CD4-positive, alpha-beta T cell (primary cell): ENCODE results near the gene NAT10. TPM values are rescaled to one million over a fixed set of nuclear protein-coding genes. Genes with fewer than 3 reads are reported as not detected.

Experiments used
- ATAC-seq: fragments of 200-7000 bp; cut with Tn5 transposase; one replicate; pipeline ENCODE4 v1.10.0; 2022; ENCODE audit warnings: mild to moderate bottlenecking; ENCODE audit not compliant: poor library complexity
- CTCF ChIA-PET: fragments of 350-600 bp; sonication (Branson Sonifier 250); formaldehyde crosslinking; loops from one replicate; lab custom pipeline; 2021; ENCODE audit warnings: antibody characterized with exemption, inconsistent platforms; lab: Charles Lee
- POLR2A ChIA-PET: fragments of 350-600 bp; sonication (Branson Sonifier 250); formaldehyde crosslinking; loops from one replicate; lab custom pipeline; 2021; ENCODE audit warnings: antibody characterized with exemption, inconsistent platforms; lab: Charles Lee
- DNase-seq, 14 experiments: peaks; one replicate each; pipeline ENCODE4 v3.0.0-alpha.2; 2013 to 2020; ENCODE audit warnings: mixed read lengths in 2 of 14
- H3K27ac ChIP-seq, 2 donors: one replicate each; pipeline versions ENCODE4 v1.5.1 to v1.7.0; 2013; ENCODE audit warnings: low read length in 2 of 2, low read depth in 1 of 2, mild to moderate bottlenecking in 1 of 2
- H3K27me3 ChIP-seq, 2 experiments: 1 replicate in 1 of 2; 2 replicates in 1 of 2; pipeline versions ENCODE4 v1.6.1 to v1.7.0; 2013; ENCODE audit warnings: low read length in 2 of 2, control low read depth in 1 of 2, mild to moderate bottlenecking in 1 of 2, moderate library complexity in 1 of 2; ENCODE audit not compliant: insufficient read depth in 2 of 2, control insufficient read depth in 1 of 2
- H3K36me3 ChIP-seq: one replicate; pipeline ENCODE4 v1.6.1; 2013; ENCODE audit warnings: low read length, control low read depth; ENCODE audit not compliant: insufficient read depth
- H3K4me1 ChIP-seq: one replicate; pipeline ENCODE4 v1.6.1; 2013; ENCODE audit warnings: low read length, control low read depth; ENCODE audit not compliant: insufficient read depth
- H3K4me3 ChIP-seq: one replicate; pipeline ENCODE4 v1.5.1; 2013; ENCODE audit warnings: mild to moderate bottlenecking, low read length, moderate library complexity
- H3K9me3 ChIP-seq, 2 experiments: 1 replicate in 1 of 2; 2 replicates in 1 of 2; pipeline versions ENCODE4 v1.6.1 to v1.7.0; 2013; ENCODE audit warnings: low read length in 2 of 2, mild to moderate bottlenecking in 2 of 2, control low read depth in 1 of 2, moderate library complexity in 1 of 2; ENCODE audit not compliant: control insufficient read depth in 1 of 2, insufficient read depth in 1 of 2
- H3K27ac Mint-ChIP-seq: one replicate; pipeline ENCODE4 v1.8.0; 2020; ENCODE audit warnings: mixed read lengths
- H3K27me3 Mint-ChIP-seq: one replicate; pipeline ENCODE4 v1.8.0; 2021; ENCODE audit warnings: mixed read lengths
- H3K36me3 Mint-ChIP-seq: one replicate; pipeline ENCODE4 v1.8.0; 2021; ENCODE audit warnings: low read depth, mixed read lengths
- H3K4me1 Mint-ChIP-seq: one replicate; pipeline ENCODE4 v1.8.0; 2021; ENCODE audit warnings: low read depth, mixed read lengths
- H3K4me3 Mint-ChIP-seq: one replicate; pipeline ENCODE4 v1.8.0; 2020; ENCODE audit warnings: mild to moderate bottlenecking, mixed read lengths
- H3K9me3 Mint-ChIP-seq: one replicate; pipeline ENCODE4 v1.8.0; 2020; ENCODE audit warnings: mixed read lengths
- intact Hi-C, 2 experiments: fragments of 100-400 bp; cut with DNase I in 1 of 2; cut with micrococcal nuclease in 1 of 2; formaldehyde crosslinking; loops; one replicate each; pipeline versions ENCODE4 v1.15.1 to v1.9.0; 2023 to 2025; cut with DNase I, micrococcal nuclease
- total RNA-seq, 174 experiments: library from RNA in 2 of 174; stranded (reverse) in 2 of 174; gene quantifications; one replicate each; pipeline ENCODE4 v1.2.3 and lab custom pipeline; 2021 to 2026
- TF ChIP-seq, protein P1 (sequence below): fragments of 200-600 bp; IDR thresholded peaks from one replicate; pipeline ENCODE4 v1.8.0; 2022; ENCODE audit warnings: antibody characterized with exemption, mild to moderate bottlenecking

Gene NAT10
- total RNA-seq, 2 experiments from 2014 or later: 50.1 to 55.6 TPM

DNA sequence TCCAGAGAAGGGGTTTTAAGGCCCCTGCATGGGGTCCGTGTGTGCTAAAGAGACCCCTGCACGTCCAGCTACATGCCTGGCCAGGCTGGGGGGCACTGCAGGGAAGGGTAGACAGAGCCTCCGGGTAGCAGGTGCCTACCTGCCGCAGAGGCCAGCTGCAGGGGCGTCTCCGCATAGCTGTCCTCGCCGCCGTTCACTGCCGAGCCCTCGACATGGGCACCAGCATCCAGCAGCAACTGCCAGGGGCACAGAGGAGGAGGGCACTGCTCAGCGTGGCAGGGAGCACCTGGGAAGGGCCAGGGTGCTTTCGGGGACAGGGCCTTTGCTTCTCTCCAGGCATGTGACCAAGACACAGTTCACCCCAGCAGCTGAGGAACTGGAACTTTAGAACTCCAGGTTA lies 59.7 kb downstream of the NAT10 start:
- Mint-ChIP-seq H3K36me3 (no peaks in the 10 kb centered on the region), H3K27ac (no peak overlapping the region), H3K4me3 (no peak overlapping the region), H3K9me3 (no peaks in the 10 kb centered on the region), H3K4me1 (no peaks in the 10 kb centered on the region), H3K27me3 (no peaks in the 10 kb centered on the region)
- TF ChIP-seq, protein P1, sequence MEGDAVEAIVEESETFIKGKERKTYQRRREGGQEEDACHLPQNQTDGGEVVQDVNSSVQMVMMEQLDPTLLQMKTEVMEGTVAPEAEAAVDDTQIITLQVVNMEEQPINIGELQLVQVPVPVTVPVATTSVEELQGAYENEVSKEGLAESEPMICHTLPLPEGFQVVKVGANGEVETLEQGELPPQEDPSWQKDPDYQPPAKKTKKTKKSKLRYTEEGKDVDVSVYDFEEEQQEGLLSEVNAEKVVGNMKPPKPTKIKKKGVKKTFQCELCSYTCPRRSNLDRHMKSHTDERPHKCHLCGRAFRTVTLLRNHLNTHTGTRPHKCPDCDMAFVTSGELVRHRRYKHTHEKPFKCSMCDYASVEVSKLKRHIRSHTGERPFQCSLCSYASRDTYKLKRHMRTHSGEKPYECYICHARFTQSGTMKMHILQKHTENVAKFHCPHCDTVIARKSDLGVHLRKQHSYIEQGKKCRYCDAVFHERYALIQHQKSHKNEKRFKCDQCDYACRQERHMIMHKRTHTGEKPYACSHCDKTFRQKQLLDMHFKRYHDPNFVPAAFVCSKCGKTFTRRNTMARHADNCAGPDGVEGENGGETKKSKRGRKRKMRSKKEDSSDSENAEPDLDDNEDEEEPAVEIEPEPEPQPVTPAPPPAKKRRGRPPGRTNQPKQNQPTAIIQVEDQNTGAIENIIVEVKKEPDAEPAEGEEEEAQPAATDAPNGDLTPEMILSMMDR: no peak
- ATAC-seq: no peak
- Histone ChIP-seq H3K27ac (no peak overlapping the region), H3K27me3 (no peaks in the 10 kb centered on the region), H3K4me3 (no peak overlapping the region), H3K9me3 (no peaks in the 10 kb centered on the region), H3K36me3 (no peaks in the 10 kb centered on the region), H3K4me1 (no peaks in the 10 kb centered on the region)
- intact Hi-C loops: no loop called here
- DNase-seq: no peak
- ChIA-PET CTCF (interaction anchor here (0.8 to 1.2 kb wide), 4 partner anchors 8 to 63 kb away, joined by 3 to 5 read pairs (median 3); no protein-coding TSS in a partner anchor), POLR2A (no interaction called here)

DNA sequence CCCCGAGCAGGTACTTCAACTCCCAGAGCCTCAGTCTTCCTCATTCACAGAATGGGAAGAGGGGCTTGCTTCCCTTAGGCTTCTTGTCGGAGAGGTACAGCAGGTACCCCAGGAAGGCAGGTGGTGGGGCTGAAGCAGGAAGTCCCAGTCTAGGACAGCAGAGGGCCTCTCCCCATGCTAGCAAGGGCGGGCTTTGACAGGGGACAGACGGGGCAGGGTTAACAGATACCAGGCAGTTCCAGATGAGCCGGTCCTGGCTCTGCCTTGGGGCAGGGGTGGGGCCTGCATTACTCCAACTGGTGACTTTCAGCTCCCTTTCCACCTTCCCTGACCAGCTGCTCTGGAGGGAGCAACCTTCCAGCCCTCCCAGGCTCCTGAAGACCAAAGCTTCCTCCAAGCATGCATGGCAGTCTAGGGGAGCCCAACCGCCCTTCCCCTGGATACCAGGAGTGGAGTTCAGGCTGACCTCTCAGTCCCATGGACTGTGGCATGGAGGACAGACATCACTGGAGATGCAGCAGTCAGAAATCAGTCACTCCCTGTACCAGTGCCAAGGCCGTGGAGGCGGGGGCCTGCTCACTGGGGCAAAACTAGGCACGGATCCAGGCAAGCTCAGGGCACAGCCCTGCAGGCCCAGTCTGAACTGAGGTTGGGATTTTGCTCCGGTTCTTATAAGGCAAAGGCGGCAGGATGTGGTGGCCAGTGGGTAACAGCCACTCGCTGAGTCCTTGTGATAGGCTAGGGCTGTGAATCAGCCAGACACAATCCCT lies 60.5 kb downstream of the NAT10 start:
- H3K9me3 ChIP-seq: no peaks in the 10 kb centered on the region
- no peaks in the 10 kb centered on the region for H3K36me3 Mint-ChIP-seq

GRCh38 chr11:34166806-34167740 lies 61.6 kb downstream of the NAT10 start:
- TF ChIP-seq, protein P1: no peak
- ChIA-PET POLR2A (interaction anchor here (0.6 kb wide), 1 partner anchor 190 kb away, joined by 3 read pairs; no protein-coding TSS in a partner anchor), CTCF (no interaction called here)
- H3K36me3 ChIP-seq: no peaks in the 10 kb centered on the region
- ATAC-seq (no peak), DNase-seq (no peak)
- H3K4me3 ChIP-seq: no peak overlapping the region
- H3K9me3 Mint-ChIP-seq: no peaks in the 10 kb centered on the region
- no peaks in the 10 kb centered on the region for H3K9me3 ChIP-seq
- H3K27ac Mint-ChIP-seq: no peak overlapping the region
- H3K36me3 Mint-ChIP-seq: no peaks in the 10 kb centered on the region
- no peaks in the 10 kb centered on the region for H3K27me3 ChIP-seq
- no peaks in the 10 kb centered on the region for H3K4me1 Mint-ChIP-seq
- H3K4me3 Mint-ChIP-seq: no peak overlapping the region
- no peaks in the 10 kb centered on the region for H3K4me1 ChIP-seq
- H3K27ac ChIP-seq: no peak overlapping the region
- H3K27me3 Mint-ChIP-seq: no peaks in the 10 kb centered on the region
- intact Hi-C loops: no loop called here

More for the DNA sequence above, 60.5 kb downstream of the NAT10 start:
- no peaks in the 10 kb centered on the region for H3K27me3 ChIP-seq
- H3K4me3 ChIP-seq: no peak overlapping the region
- TF ChIP-seq, protein P1: no peak
- no peak for DNase-seq
- no peaks in the 10 kb centered on the region for H3K36me3 ChIP-seq
- Mint-ChIP-seq H3K27me3 (no peaks in the 10 kb centered on the region), H3K4me1 (no peaks in the 10 kb centered on the region), H3K4me3 (no peak overlapping the region), H3K27ac (no peak overlapping the region), H3K9me3 (no peaks in the 10 kb centered on the region)
- ChIA-PET POLR2A (interaction anchor here (0.6 kb wide), 1 partner anchor 191 kb away, joined by 3 read pairs; no protein-coding TSS in a partner anchor), CTCF (interaction anchor here (0.8 to 1.1 kb wide), 2 partner anchors 8 to 64 kb away, joined by 3 read pairs; no protein-coding TSS in a partner anchor)
- H3K4me1 ChIP-seq: no peaks in the 10 kb centered on the region
- H3K27ac ChIP-seq: no peak overlapping the region
- no peak for ATAC-seq
- intact Hi-C loops: no loop called here
